ENCODE data around the gene CELF5.
"Not testable (repeated sequence)": the region's sequence is repeated elsewhere in the genome, so short reads cannot be mapped to it uniquely, and the experiment has no call there.

The CELF5 gene

DNA sequence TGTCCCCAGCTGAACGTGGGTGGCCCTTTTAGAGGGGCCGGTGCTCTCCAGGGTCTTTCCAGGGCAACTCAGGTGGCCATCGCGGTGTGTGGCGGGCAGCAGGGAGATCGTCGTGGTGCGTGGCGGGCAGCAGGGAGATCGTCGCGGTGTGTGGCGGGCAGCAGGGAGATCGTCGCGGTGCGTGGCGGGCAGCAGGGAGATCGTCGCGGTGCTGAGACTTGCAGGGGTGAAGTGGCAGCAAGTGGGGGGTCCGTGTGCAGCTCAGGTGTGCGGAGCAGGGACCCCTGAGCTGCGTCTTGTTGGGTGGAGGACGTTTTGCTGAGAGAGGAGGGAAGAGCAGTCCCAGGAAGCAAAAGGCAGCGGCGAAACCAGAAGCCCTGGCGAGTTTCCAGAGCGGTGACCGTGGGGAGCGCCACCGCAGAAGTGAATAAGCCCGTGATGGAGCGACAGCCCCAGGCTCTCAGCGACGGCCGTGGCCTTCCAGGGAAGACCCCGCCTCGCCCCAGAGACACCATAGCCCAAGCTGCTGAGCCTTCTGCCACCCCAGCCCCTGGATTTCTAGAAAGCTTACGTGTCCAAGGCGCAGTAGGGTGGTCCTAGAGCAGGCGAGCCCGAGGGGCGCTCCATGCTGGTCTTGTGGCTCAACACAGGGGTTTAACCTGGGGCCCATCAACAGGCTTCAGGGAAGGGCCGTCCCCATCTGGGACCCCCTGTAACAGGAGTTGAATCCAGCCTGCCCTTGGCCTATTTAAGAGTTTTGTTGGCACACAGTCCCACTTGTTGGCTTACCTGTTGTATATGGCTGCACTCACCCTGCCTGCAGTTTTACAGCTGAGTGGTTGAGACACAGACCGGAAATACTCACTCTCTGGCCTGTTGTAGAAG, 33.3 kb upstream of the CELF5 start:
- Histone ChIP-seq H3K4me3 (ENCODE audit: low read depth, low read length) (no peak overlapping the region), H3K9me3 (no peaks in the 10 kb centered on the region), H3K4me1 (peaks cover 11% of the 10 kb centered on the region), H3K27me3 (no peaks in the 10 kb centered on the region), H3K36me3 (peaks cover 32% of the 10 kb centered on the region)
- TF ChIP-seq, protein P1, sequence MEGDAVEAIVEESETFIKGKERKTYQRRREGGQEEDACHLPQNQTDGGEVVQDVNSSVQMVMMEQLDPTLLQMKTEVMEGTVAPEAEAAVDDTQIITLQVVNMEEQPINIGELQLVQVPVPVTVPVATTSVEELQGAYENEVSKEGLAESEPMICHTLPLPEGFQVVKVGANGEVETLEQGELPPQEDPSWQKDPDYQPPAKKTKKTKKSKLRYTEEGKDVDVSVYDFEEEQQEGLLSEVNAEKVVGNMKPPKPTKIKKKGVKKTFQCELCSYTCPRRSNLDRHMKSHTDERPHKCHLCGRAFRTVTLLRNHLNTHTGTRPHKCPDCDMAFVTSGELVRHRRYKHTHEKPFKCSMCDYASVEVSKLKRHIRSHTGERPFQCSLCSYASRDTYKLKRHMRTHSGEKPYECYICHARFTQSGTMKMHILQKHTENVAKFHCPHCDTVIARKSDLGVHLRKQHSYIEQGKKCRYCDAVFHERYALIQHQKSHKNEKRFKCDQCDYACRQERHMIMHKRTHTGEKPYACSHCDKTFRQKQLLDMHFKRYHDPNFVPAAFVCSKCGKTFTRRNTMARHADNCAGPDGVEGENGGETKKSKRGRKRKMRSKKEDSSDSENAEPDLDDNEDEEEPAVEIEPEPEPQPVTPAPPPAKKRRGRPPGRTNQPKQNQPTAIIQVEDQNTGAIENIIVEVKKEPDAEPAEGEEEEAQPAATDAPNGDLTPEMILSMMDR (IDR thresholded peaks at IDR 0.05; ENCODE audit: low read depth, low read length), result no peak
- peak; percentile 72 for DNase-seq

DNA sequence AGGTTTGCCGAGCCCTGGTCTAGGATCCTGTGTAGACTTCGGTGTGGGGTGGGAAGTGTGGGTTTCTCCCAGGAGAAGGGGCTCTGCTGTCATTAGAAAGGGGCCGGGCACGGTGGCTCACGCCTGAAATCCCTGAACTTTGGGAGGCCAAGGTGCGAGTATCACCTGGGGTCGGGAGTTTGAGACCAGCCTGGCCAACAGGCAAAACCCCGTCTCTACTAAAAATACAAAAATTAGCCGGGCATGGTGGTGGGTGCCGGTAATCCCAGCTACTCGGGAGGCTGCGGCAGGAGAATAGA, 32.7 kb upstream of the CELF5 start:
- Histone ChIP-seq H3K4me1 (peaks cover 12% of the 10 kb centered on the region), H3K36me3 (peaks cover 37% of the 10 kb centered on the region)
- H3K9me3 ChIP-seq; DNase-seq; H3K4me3 ChIP-seq (ENCODE audit: low read depth, low read length); H3K27me3 ChIP-seq: not testable (repeated sequence)

DNA sequence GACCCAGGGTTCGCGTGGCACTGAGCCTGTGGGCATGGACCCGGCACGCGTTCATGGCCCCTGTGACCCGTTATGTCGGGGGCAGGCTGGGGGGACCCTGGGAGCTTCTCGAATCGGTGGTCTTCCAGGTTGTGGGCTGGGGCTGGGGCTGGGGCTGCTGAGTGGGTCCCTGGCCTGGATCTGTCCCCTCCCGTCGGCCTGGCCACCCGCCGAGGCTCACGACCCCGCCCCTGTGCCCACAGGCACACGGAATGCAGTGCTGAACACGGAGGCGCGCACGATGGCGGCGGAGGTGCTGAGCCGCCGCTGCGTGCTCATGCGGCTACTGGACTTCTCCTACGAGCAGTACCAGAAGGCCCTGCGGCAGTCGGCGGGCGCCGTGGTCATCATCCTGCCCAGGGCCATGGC, 32.2 kb upstream of the CELF5 start:
- Histone ChIP-seq H3K27me3 (no peaks in the 10 kb centered on the region), H3K4me3 (ENCODE audit: low read depth, low read length) (no peak overlapping the region), H3K4me1 (peaks cover 9% of the 10 kb centered on the region), H3K36me3 (peaks cover 42% of the 10 kb centered on the region), H3K9me3 (no peaks in the 10 kb centered on the region)
- TF ChIP-seq, protein P1 (IDR thresholded peaks at IDR 0.05; ENCODE audit: low read depth, low read length), result no peak
- no peak for DNase-seq

DNA sequence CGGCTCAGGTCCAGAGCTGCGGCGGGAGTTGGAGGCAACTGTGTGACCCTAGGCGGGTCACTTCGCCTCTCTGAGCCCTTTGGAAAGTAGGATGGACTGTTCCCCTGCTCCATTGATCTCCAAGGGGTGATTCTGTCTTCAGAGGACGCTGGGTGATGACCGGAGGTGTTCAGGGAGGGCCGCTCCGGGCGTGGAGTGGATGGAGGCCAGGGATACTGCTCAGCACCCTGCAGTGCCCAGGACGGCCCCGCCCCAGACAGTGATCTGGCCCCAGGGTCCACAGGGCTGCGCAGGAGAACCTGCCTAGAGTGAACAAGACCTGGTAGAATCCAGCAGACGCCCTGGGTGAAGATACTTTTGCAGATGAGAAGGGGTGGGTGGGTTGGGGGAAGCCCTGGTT, 31.8 kb upstream of the CELF5 start:
- H3K4me3 ChIP-seq (ENCODE audit: low read depth, low read length), result no peak overlapping the region
- TF ChIP-seq, protein P1 (IDR thresholded peaks at IDR 0.05; ENCODE audit: low read depth, low read length), result no peak
- peaks cover 9% of the 10 kb centered on the region for H3K4me1 ChIP-seq
- DNase-seq, result no peak
- peaks cover 43% of the 10 kb centered on the region for H3K36me3 ChIP-seq
- no peaks in the 10 kb centered on the region for H3K9me3 ChIP-seq
- no peaks in the 10 kb centered on the region for H3K27me3 ChIP-seq

DNA sequence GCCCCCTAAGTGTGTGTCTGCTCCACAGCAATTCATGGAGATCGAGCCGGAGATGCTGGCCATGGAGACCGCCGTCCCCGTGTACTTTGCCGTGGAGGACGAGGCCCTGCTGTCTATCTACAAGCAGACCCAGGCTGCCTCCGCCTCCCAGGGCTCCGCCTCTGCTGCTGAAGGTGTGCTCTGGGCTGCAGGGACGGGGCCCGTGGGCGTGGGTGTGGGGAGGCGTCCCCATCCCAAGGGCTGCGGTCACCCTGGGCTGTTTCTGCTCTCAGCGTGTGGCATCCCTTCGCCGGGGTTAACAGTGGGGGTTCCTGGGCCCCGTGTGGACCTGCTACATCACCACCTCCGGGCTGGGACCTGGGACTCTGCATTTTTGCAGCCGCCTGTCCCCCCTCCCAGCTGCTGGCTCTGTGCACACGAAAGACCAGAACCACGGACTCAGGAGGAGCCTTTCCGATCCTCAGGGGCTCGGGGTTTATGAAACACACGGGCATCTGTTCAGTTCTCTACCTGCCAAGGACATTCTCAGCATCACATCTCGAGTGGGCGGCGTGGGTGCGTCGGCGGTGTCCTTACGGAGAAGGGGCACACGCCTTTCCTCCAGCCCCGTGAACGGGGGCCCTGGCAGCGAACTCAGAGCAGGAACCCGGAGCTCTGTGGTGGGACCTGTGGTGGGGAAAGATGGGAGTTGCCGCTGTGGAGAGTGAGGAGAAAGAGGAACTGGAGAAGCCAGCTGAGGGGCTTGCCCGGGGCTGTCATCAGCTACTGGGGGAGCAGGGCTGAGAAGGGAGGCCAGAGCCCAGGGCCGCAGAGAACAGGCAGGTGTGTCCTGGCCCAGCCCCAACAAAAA, 31.0 kb upstream of the CELF5 start:
- TF ChIP-seq, protein P1 (IDR thresholded peaks at IDR 0.05; ENCODE audit: low read depth, low read length), result no peak
- Histone ChIP-seq H3K4me3 (ENCODE audit: low read depth, low read length) (no peak overlapping the region), H3K36me3 (peaks cover 43% of the 10 kb centered on the region), H3K27me3 (no peaks in the 10 kb centered on the region), H3K4me1 (peaks cover 9% of the 10 kb centered on the region), H3K9me3 (no peaks in the 10 kb centered on the region)
- DNase-seq, result no peak

DNA sequence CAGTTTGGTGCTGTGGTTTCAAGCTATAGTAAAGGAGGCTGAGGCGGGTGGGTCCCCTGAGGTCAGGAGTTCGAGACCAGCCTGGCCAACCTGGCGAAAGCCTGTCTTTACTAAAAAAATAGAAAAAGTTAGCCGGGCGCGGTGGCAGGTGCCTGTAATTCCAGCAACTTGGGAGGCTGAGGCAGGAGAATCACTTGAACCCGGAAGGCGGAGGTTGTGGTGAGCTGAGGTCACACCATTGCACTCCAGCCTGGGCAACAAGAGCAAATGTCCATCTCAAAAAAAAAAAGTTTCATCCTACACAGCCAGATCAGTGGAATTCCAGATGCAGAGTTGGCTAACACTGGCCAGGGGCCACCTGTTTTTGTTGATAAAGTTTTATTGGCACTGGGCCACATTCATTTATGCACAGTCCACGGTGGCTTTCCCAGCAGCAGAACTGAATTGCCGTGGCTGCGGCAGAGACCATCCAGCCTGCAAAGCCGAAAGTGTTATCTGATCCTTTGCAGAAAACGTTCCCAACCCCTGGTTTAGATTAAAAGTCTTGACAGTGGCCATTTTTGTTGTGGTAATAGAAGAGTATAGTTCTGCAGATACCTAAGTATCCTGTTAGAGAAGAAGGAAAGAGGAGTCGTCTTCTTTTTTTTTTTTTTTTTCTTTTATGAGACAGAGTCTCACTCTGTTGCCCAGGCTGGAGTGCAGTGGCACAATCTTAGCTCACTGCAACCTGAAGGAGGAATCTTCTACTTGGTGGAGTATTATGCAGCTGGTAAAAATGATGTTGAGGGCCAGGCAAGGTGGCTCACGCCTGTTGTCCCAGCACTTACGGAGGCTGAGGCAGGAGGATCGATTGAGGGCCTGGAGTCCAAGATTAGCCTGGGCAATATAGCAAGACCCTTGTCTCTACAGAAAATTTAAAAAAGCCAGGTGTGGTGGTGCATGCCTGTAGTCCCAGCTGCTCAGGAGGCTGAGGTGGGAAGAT, 30.1 kb upstream of the CELF5 start:
- TF ChIP-seq, protein P1 (IDR thresholded peaks at IDR 0.05; ENCODE audit: low read depth, low read length), result no peak
- no peak overlapping the region for H3K4me3 ChIP-seq (ENCODE audit: low read depth, low read length)
- peaks cover 9% of the 10 kb centered on the region for H3K4me1 ChIP-seq
- DNase-seq, result peak; percentile 73
- peaks cover 47% of the 10 kb centered on the region for H3K36me3 ChIP-seq
- no peaks in the 10 kb centered on the region for H3K9me3 ChIP-seq
- H3K27me3 ChIP-seq, result no peaks in the 10 kb centered on the region

Data from BE2C (cell line).